Mucosa of stomach (tissue), 1 donor: ENCODE results near the gene AGAP3.

ENCODE experiments used
- H3K27me3 ChIP-seq: one replicate; pipeline ENCODE4 v1.7.0; 2013; ENCODE audit warnings: mild to moderate bottlenecking, low read length; ENCODE audit not compliant: control insufficient read depth, insufficient read depth
- H3K36me3 ChIP-seq: one replicate; pipeline ENCODE4 v1.7.0; 2013; ENCODE audit warnings: low read length; ENCODE audit not compliant: control insufficient read depth, insufficient read depth
- H3K4me1 ChIP-seq: one replicate; pipeline ENCODE4 v1.7.0; 2013; ENCODE audit warnings: mild to moderate bottlenecking, low read length; ENCODE audit not compliant: control insufficient read depth, insufficient read depth
- H3K4me3 ChIP-seq: one replicate; pipeline ENCODE4 v1.7.0; 2013; ENCODE audit warnings: low read length
- H3K9ac ChIP-seq: one replicate; pipeline ENCODE4 v1.7.0; 2013; ENCODE audit warnings: mild to moderate bottlenecking, low read length, moderate library complexity
- H3K9me3 ChIP-seq: one replicate; pipeline ENCODE4 v1.7.0; 2013; ENCODE audit warnings: mild to moderate bottlenecking, low read length, moderate library complexity; ENCODE audit not compliant: control insufficient read depth
- donor health status: Pancreatic carcinoma.

AGAP3 gene

GRCh38 chr7:151179287-151179860 is 93.1 kb downstream of the AGAP3 start:
- no peak overlapping the region for H3K4me3 ChIP-seq
- peaks cover 29% of the 10 kb centered on the region for H3K27me3 ChIP-seq
- H3K9ac ChIP-seq = no peak overlapping the region
- no peaks in the 10 kb centered on the region for H3K4me1 ChIP-seq
- no peaks in the 10 kb centered on the region for H3K36me3 ChIP-seq
- no peaks in the 10 kb centered on the region for H3K9me3 ChIP-seq

DNA sequence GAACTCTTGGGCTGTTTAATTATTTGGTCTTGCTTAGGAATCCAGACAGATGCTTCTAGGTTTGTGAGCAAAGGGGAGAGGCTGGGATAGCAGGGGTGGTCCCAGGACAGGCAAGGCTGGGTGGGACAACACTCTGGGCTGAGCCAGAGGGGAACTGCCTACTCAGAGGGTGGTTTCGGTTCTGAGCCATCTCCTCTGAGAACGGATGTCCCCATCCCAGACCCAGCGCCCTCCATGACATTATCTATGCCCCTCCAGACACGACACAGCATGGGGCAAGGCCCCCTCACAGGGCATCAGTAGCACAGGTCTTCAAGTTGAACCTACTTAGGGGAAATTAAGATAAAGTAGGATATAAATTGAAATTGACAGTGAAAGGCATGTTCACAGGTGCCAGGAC is 93.7 kb downstream of the AGAP3 start:
- Histone ChIP-seq H3K4me1 (no peaks in the 10 kb centered on the region), H3K4me3 (no peak overlapping the region)

DNA sequence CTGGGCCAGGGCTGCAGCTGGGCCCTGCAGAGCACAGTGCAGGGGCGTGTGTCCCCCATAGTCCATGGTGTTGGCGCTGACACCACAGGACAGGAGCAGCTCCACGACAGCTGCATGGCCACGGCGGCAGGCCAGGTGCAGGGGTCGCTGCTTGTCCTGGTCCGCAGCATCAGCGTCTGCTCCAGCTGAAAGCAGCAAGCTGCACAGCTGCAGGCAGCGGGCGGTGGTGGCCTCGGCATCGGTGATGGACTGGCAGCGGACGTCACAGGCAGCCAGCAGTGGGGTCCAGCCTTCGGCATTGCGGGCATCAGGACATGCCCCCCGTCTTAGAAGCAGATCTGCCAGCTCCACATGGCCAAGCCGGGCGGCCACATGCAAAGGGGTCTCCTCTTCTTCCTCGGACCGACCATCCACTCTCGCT is 94.7 kb downstream of the AGAP3 start:
- peaks cover 14% of the 10 kb centered on the region for H3K27me3 ChIP-seq
- no peaks in the 10 kb centered on the region for H3K36me3 ChIP-seq
- no peak overlapping the region for H3K4me3 ChIP-seq
- no peaks in the 10 kb centered on the region for H3K9me3 ChIP-seq
- no peaks in the 10 kb centered on the region for H3K4me1 ChIP-seq
- no peak overlapping the region for H3K9ac ChIP-seq

More for the DNA sequence above, 93.7 kb downstream of the AGAP3 start:
- H3K27me3 ChIP-seq = peaks cover 24% of the 10 kb centered on the region
- no peaks in the 10 kb centered on the region for H3K36me3 ChIP-seq
- H3K9ac ChIP-seq = no peak overlapping the region
- H3K9me3 ChIP-seq = no peaks in the 10 kb centered on the region

- H3K9me3 ChIP-seq = no peaks in the 10 kb centered on the region
- H3K27me3 ChIP-seq = peaks cover 10% of the 10 kb centered on the region
- H3K4me3 ChIP-seq = no peak overlapping the region
- no peak overlapping the region for H3K9ac ChIP-seq
- H3K4me1 ChIP-seq = no peaks in the 10 kb centered on the region
- no peaks in the 10 kb centered on the region for H3K36me3 ChIP-seq
Measured at GRCh38 chr7:151185762-151186639, 99.7 kb downstream of the AGAP3 start.

DNA sequence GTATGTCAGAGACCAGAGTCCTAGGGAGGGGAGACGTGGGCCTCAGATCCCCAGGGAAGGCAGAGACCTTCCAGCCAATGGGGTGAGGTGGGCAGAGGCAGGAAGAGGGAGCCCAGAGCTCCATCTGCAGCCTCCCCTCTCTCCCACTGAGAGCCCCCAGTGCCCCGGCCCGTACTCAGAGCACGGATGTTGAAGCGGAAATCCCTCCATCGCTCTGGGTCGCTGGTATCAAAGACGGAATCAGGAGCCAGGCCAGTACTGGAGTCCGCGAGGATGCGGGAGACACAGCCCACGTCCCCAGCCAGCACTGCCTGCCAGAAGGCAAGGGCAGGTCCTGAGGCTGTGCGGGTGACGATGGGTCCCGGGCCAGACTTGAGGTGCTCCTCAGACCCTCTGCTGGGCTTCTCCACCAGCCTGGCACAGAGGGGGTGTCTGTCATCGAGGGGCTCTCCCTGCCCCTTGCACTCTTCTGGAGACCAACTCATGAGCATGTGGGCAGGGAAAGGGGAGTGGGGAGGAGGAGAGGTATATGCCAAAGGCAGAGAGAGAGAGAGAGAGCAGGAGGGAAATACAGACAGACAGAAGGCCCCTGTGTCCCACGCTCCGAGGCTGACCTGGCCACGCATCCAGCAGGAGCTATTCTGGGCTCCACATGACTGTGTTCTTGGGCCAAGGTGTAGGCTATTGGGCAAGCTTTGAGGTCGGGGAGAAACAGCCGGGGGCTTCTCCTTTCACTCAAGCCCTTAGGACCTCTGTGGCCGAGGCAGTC is 100.5 kb downstream of the AGAP3 start, which contains the start of gene ASB10:
Gene ASB10 (minus strand): TSS at position 611 of the 769 bp plus-strand sequence. CDS start 120 bp downstream, at position 491.
- no peak within 1 kb of the TSS for H3K9ac ChIP-seq
- H3K27me3 ChIP-seq = peaks cover 7% of the 10 kb centered on the region
- no peak within 1 kb of the TSS for H3K4me3 ChIP-seq
- no peaks in the 10 kb centered on the region for H3K36me3 ChIP-seq
- no peaks in the 10 kb centered on the region for H3K9me3 ChIP-seq
- no peaks in the 10 kb centered on the region for H3K4me1 ChIP-seq

DNA sequence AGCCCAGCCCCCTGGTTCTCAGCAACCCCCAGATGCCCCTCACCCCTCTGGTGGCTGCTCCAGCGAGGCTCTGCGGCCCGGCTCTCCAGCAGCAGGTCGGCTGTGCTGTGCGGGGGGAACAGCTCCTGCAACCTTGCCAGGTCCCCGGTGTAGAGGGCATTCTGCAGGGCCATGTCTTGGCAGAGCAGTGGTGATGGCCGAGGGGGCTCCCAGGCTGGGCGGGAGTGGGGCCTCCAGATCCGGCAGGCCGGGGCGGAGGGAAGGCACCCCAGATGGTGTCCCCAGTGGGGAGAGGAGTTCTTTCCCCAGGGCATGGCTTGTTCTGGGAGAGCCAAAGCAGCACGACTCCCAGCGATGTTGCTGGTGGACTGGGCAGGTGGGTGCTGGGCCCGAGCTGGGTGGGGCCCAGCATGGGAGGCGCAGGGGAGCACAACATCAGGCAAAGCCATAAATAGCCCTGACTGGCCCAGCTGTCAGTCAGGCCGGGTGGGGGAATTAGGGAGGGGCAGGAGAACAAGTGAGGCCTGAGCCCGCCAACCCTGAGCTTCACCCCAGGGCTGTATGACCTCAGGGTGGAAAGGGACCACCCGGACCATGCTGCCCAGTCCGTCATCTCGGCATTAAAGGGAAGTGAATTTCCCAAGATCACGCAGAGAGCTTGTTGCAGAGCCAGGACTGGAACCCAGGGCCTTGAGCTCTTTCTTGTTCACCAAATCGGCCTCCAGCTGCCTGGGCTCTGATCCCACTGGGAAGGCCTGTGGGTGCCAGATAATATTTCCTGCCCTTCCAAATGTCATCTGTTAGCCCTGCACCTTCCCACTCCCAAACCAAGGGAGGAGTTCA is 101.4 kb downstream of the AGAP3 start:
- Histone ChIP-seq H3K4me1 (no peaks in the 10 kb centered on the region), H3K27me3 (peaks cover 7% of the 10 kb centered on the region), H3K9ac (no peak overlapping the region), H3K36me3 (no peaks in the 10 kb centered on the region), H3K9me3 (no peaks in the 10 kb centered on the region), H3K4me3 (no peak overlapping the region)

DNA sequence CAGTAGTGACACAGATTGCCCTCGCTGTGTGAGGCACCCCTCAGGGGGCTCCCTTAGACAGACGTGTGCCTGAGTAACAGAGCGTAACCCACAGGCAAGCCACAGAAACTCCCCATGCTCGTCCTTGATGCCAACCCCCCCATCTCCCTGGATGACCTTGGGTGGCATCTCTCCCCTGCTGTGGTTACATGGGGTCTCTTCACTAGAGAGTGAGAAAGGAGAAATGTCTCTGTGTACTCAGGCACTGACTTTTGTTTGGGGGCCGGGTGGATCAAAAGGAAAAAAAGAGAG is 101.9 kb downstream of the AGAP3 start:
- H3K9ac ChIP-seq = no peak overlapping the region

DNA sequence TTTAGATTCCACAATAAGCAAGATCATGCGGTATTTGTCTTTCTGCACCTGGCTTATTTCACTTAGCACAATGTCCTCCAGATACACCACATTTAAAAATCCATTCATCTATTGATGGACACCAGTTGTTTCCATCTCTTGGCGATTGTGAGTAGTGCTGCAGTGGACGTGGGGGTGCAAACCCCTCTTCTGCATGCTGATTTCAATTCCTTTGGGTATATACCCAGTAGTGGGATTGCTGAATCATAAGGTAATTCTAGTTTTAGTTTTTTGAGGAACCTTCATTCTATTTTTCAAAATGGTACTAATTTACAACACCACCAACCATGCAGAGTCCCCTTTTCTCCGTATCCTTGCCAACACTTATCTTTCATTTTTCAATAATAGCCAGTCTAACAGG is 102.8 kb downstream of the AGAP3 start:
- Histone ChIP-seq H3K4me1 (no peaks in the 10 kb centered on the region), H3K9me3 (no peaks in the 10 kb centered on the region), H3K27me3 (peaks cover 7% of the 10 kb centered on the region), H3K36me3 (no peaks in the 10 kb centered on the region), H3K9ac (no peak overlapping the region), H3K4me3 (no peak overlapping the region)

More for the DNA sequence above, 101.9 kb downstream of the AGAP3 start:
- H3K4me1 ChIP-seq = no peaks in the 10 kb centered on the region
- no peaks in the 10 kb centered on the region for H3K9me3 ChIP-seq
- peaks cover 7% of the 10 kb centered on the region for H3K27me3 ChIP-seq
- no peak overlapping the region for H3K4me3 ChIP-seq
- no peaks in the 10 kb centered on the region for H3K36me3 ChIP-seq

GRCh38 chr7:151191544-151191943 is 105.3 kb downstream of the AGAP3 start:
- Histone ChIP-seq H3K36me3 (no peaks in the 10 kb centered on the region), H3K9me3 (no peaks in the 10 kb centered on the region), H3K9ac (no peak overlapping the region), H3K27me3 (peaks cover 18% of the 10 kb centered on the region), H3K4me1 (no peaks in the 10 kb centered on the region), H3K4me3 (no peak overlapping the region)

DNA sequence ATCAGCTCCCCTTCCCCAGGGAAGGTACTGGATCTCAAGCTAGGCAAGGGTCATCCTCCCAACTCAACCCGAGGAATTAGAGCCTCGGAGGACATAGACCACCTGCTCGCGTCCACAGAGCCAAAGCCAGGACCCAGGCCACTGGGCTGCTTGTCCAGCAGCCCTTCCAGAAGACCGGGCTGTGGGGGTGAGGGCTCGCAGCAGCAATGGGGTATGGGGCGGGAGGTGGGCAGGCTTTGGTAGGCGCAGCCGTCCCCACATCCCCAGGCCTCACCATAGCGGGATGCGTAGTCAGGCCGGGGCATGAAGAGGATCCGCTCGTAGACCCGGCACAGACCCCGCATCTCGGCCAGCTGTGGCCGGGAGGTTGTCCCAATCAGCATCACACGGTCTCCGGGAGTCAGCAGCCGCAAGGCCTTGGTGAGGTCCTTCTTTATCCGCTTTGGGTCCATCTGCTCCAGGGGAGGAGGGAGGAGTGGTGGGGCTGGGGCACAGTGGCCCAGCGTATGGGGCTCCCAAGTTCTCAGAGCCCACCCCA is 105.8 kb downstream of the AGAP3 start:
- Histone ChIP-seq H3K9ac (no peak overlapping the region), H3K4me1 (no peaks in the 10 kb centered on the region), H3K36me3 (no peaks in the 10 kb centered on the region), H3K27me3 (peaks cover 13% of the 10 kb centered on the region), H3K9me3 (no peaks in the 10 kb centered on the region), H3K4me3 (no peak overlapping the region)

DNA sequence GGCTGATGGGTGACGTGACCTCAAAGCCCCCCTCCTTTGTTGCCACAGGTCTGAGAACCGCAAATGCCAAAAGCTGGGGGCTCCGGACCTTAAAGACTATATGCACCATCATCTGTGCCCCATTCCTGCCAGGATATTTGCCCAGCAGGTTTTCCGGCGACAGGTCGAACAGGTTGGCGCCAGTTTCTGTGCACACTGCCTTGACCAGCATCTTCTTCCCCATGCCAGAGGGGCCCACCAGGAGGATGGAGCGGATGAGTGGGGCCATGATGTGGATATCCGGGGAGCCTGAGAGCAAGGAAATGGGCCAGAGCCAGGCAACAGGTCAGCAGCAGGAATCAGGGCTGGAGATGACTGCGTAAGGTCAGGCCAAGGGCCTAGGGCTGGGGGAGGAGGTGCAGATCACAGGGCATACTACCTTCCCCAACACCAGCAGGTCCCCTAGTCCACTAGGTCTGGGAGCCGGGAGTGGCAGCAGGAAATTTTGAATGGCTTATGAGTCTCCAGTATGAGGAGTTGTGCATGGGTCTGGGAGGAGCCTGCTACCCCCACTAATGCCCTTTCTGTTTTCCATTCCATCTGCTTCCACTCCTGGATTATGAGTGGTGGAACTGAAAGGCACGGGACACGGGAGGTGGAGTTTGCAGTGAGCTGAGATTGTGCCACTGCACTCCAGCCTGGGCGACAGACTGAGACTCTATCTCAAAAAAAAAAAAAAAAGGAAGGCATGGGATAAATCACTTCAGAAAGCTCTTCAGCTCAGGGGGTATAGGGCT is 107.1 kb downstream of the AGAP3 start:
- no peaks in the 10 kb centered on the region for H3K36me3 ChIP-seq
- no peak overlapping the region for H3K4me3 ChIP-seq
- H3K9ac ChIP-seq = no peak overlapping the region
- peaks cover 12% of the 10 kb centered on the region for H3K27me3 ChIP-seq
- H3K9me3 ChIP-seq = no peaks in the 10 kb centered on the region
- H3K4me1 ChIP-seq = no peaks in the 10 kb centered on the region
